Esophagus squamous epithelium (tissue), 5 donors: Measurements from ENCODE around the gene PARD3B. TPM values are rescaled to one million over a fixed set of nuclear protein-coding genes. Genes with fewer than 3 reads are reported as not detected.

Experiments
- DNase-seq: peaks from one replicate; lab custom pipeline; 2025; lab: John Stamatoyannopoulos, UW
- H3K27ac ChIP-seq, 4 donors: fragments of 200-600 bp; sonication (generic); one replicate each; pipeline ENCODE4 v1.5.1; 2016 to 2019; ENCODE audit warnings: mild to moderate bottlenecking in 1 of 4
- H3K27me3 ChIP-seq, 4 donors: fragments of 200-600 bp; sonication (generic); 1 replicate in 3 of 4; 2 replicates in 1 of 4; pipeline versions ENCODE4 v1.5.1 to v1.6.0; 2017 to 2021; ENCODE audit warnings: antibody characterized with exemption in 1 of 4
- H3K36me3 ChIP-seq, 3 donors: fragments of 200-600 bp; sonication (generic); one replicate each; pipeline ENCODE4 v1.5.1; 2016 to 2019
- H3K4me1 ChIP-seq, 3 donors: fragments of 200-600 bp; sonication (generic); one replicate each; pipeline ENCODE4 v1.5.1; 2017 to 2019
- H3K4me3 ChIP-seq, 4 donors: fragments of 200-600 bp; sonication (generic); 1 replicate in 3 of 4; 2 replicates in 1 of 4; pipeline ENCODE4 v1.5.1; 2016 to 2019; ENCODE audit warnings: mild to moderate bottlenecking in 2 of 4, moderate library complexity in 1 of 4
- H3K9me3 ChIP-seq, 3 donors: fragments of 200-600 bp; sonication (generic); one replicate each; pipeline ENCODE4 v1.5.1; 2016 to 2019
- POLR2A ChIP-seq, 4 donors: fragments of 450-650 bp; IDR thresholded peaks; one replicate each; pipeline ENCODE4 v1.6.1; 2017; ENCODE audit warnings: antibody characterized with exemption in 4 of 4, mild to moderate bottlenecking in 4 of 4, moderate library complexity in 3 of 4
- WGBS, 2 donors: methylation state at CpG; one replicate each; pipeline ENCODE4 v1.1.5; 2018; 5-methylcytosine and 5-hydroxymethylcytosine counted together
- intact Hi-C: fragments of 100-400 bp; cut with DNase I; formaldehyde crosslinking; loops from one replicate; pipeline ENCODE4 v1.15.0; 2022
- total RNA-seq, 4 donors: library from RNA; depleted of rRNA; stranded (reverse); fragments of >200 nt; gene quantifications; one replicate each; pipeline ENCODE4 v1.1.0, GENCODE V29; 2016
- TF ChIP-seq, protein P1 (sequence below), 6 experiments: fragments of 450-650 bp in 4 of 6; fragments of 200-600 bp in 2 of 6; sonication (generic) in 2 of 6; IDR thresholded peaks; one replicate each; pipeline ENCODE4 v1.5.1; 2016 to 2019; ENCODE audit warnings: antibody characterized with exemption in 6 of 6, mild to moderate bottlenecking in 4 of 6, moderate library complexity in 4 of 6
- donor health status: DM: yes; HTN: yes; CAD: no.

PARD3B gene
- total RNA-seq, 4 donors from 2014 or later: 2.4 to 15.8 (median 4.3) TPM

- Histone ChIP-seq H3K27me3 (no peaks in the 10 kb centered on the region), H3K27ac (no peak overlapping the region), H3K4me3 (no peak overlapping the region), H3K9me3 (no peaks in the 10 kb centered on the region), H3K4me1 (no peaks in the 10 kb centered on the region), H3K36me3 (no peaks in the 10 kb centered on the region)
- no peak for TF ChIP-seq POLR2A (IDR thresholded peaks at IDR 0.05)
- TF ChIP-seq, protein P1, sequence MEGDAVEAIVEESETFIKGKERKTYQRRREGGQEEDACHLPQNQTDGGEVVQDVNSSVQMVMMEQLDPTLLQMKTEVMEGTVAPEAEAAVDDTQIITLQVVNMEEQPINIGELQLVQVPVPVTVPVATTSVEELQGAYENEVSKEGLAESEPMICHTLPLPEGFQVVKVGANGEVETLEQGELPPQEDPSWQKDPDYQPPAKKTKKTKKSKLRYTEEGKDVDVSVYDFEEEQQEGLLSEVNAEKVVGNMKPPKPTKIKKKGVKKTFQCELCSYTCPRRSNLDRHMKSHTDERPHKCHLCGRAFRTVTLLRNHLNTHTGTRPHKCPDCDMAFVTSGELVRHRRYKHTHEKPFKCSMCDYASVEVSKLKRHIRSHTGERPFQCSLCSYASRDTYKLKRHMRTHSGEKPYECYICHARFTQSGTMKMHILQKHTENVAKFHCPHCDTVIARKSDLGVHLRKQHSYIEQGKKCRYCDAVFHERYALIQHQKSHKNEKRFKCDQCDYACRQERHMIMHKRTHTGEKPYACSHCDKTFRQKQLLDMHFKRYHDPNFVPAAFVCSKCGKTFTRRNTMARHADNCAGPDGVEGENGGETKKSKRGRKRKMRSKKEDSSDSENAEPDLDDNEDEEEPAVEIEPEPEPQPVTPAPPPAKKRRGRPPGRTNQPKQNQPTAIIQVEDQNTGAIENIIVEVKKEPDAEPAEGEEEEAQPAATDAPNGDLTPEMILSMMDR (IDR thresholded peaks at IDR 0.05): no peak
- WGBS, 2 donors: 93 to 94% methylated on average over 2 to 3 of the region's 3 CpGs
- no peak for DNase-seq
- intact Hi-C loops: no loop called here
Observed at GRCh38 chr2:204984518-204984917, 439.2 kb downstream of the PARD3B start.

GRCh38 chr2:204986641-204987040, 441.4 kb downstream of the PARD3B start:
- WGBS, 2 donors: 86 to 90% methylated on average over 5 of the region's 5 CpGs

DNA sequence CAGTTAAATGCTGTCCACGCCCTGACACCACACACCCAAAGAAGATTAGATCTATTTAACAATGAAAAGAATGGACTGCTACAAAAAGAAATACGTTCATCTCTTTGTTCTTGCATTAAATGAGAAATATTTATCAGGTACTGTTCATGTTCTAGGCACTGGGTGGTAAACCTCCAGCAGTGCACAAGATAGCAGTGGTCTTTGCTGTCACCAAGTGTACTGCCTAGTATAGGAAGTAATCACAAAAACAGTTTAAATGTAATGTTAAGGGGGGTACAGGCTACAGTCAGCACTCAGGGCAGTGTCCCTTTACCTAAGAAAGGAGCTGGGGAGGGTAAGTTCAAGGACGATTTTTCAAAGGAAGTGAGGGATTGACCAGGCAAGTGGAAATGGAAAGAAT, 443.6 kb downstream of the PARD3B start:
- intact Hi-C loops: no loop called here
- H3K4me1 ChIP-seq: no peaks in the 10 kb centered on the region
- H3K4me3 ChIP-seq: no peak overlapping the region
- 66 to 69% methylated on average over 3 of the region's 3 CpGs for WGBS, 2 donors
- H3K27ac ChIP-seq: no peak overlapping the region
- H3K9me3 ChIP-seq: no peaks in the 10 kb centered on the region
- no peak for DNase-seq
- no peaks in the 10 kb centered on the region for H3K36me3 ChIP-seq
- TF ChIP-seq POLR2A (IDR thresholded peaks at IDR 0.05): no peak
- TF ChIP-seq, protein P1 (IDR thresholded peaks at IDR 0.05): no peak
- H3K27me3 ChIP-seq: no peaks in the 10 kb centered on the region

More at GRCh38 chr2:204986641-204987040, 441.4 kb downstream of the PARD3B start:
- TF ChIP-seq, protein P1 (IDR thresholded peaks at IDR 0.05): no peak
- no peak for TF ChIP-seq POLR2A (IDR thresholded peaks at IDR 0.05)
- Histone ChIP-seq H3K4me1 (no peaks in the 10 kb centered on the region), H3K4me3 (no peak overlapping the region), H3K36me3 (no peaks in the 10 kb centered on the region), H3K27ac (no peak overlapping the region), H3K27me3 (no peaks in the 10 kb centered on the region), H3K9me3 (no peaks in the 10 kb centered on the region)
- intact Hi-C loops: no loop called here
- DNase-seq: no peak

GRCh38 chr2:204989877-204990276, 444.6 kb downstream of the PARD3B start:
- Histone ChIP-seq H3K9me3 (no peaks in the 10 kb centered on the region), H3K27ac (no peak overlapping the region), H3K4me3 (no peak overlapping the region), H3K27me3 (no peaks in the 10 kb centered on the region), H3K36me3 (no peaks in the 10 kb centered on the region), H3K4me1 (no peaks in the 10 kb centered on the region)
- DNase-seq: no peak
- 87 to 95% methylated on average over 1 of the region's 1 CpG for WGBS, 2 donors
- no peak for TF ChIP-seq POLR2A (IDR thresholded peaks at IDR 0.05)
- TF ChIP-seq, protein P1 (IDR thresholded peaks at IDR 0.05): no peak
- intact Hi-C loops: no loop called here

- TF ChIP-seq POLR2A (IDR thresholded peaks at IDR 0.05): no peak
- TF ChIP-seq, protein P1 (IDR thresholded peaks at IDR 0.05): no peak
- no peak for DNase-seq
- Histone ChIP-seq H3K4me1 (no peaks in the 10 kb centered on the region), H3K36me3 (no peaks in the 10 kb centered on the region), H3K27ac (no peak overlapping the region), H3K4me3 (no peak overlapping the region), H3K9me3 (no peaks in the 10 kb centered on the region), H3K27me3 (no peaks in the 10 kb centered on the region)
- intact Hi-C loops: no loop called here
- 78 to 82% methylated on average over 8 of the region's 8 CpGs for WGBS, 2 donors
Observed at GRCh38 chr2:205001300-205001966, 456.2 kb downstream of the PARD3B start.
